Neuronal stem cell (in vitro differentiated cells): ENCODE data around the gene MRPL23.

ENCODE experiments used
- DNase-seq: peaks from one replicate; pipeline ENCODE4 v3.0.0-alpha.2; 2013; ENCODE audit warnings: low spot score
- H2AFZ ChIP-seq: one replicate; pipeline ENCODE4 v1.6.1; 2013; ENCODE audit warnings: mild to moderate bottlenecking, low read length, inconsistent platforms
- H2AK5ac ChIP-seq: 2 replicates; pipeline ENCODE4 v1.6.1; 2013; ENCODE audit warnings: low read depth, mild to moderate bottlenecking, inconsistent platforms, low read length, moderate library complexity, mixed read lengths
- H2BK120ac ChIP-seq: 2 replicates; pipeline ENCODE4 v1.6.1; 2013; ENCODE audit warnings: low read depth, mild to moderate bottlenecking, inconsistent platforms, low read length, moderate library complexity, mixed read lengths
- H2BK12ac ChIP-seq: one replicate; pipeline ENCODE4 v1.6.1; 2013; ENCODE audit warnings: low read length, inconsistent platforms
- H2BK15ac ChIP-seq: 2 replicates; pipeline ENCODE4 v1.6.1; 2013; ENCODE audit warnings: mild to moderate bottlenecking, low read length, inconsistent platforms, mixed read lengths
- H2BK5ac ChIP-seq: one replicate; pipeline ENCODE4 v1.6.1; 2013; ENCODE audit warnings: inconsistent platforms, mild to moderate bottlenecking, low read length, moderate library complexity
- H3K14ac ChIP-seq: one replicate; pipeline ENCODE4 v1.6.1; 2013; ENCODE audit warnings: low read length, inconsistent platforms
- H3K18ac ChIP-seq: 2 replicates; pipeline ENCODE4 v1.6.1; 2013; ENCODE audit warnings: low read length, inconsistent platforms
- H3K23ac ChIP-seq: 2 replicates; pipeline ENCODE4 v1.6.1; 2013; ENCODE audit warnings: low read depth, mild to moderate bottlenecking, mixed read lengths, low read length, inconsistent platforms; ENCODE audit not compliant: poor library complexity
- H3K27ac ChIP-seq: replicated peaks from 3 replicates; pipeline ENCODE4 v1.5.1; 2013; ENCODE audit warnings: low read length, inconsistent platforms
- H3K27me3 ChIP-seq, 3 experiments: 2 replicates each; pipeline ENCODE4 v1.6.1; 2013; ENCODE audit warnings: low read length in 3 of 3, mild to moderate bottlenecking in 2 of 3, inconsistent platforms in 1 of 3, low read depth in 1 of 3, mixed read lengths in 1 of 3, moderate library complexity in 1 of 3; ENCODE audit not compliant: control insufficient read depth in 3 of 3, insufficient read depth in 3 of 3
- H3K36me3 ChIP-seq, 2 donors: replicated peaks in 1 of 2; 2 replicates each; pipeline ENCODE4 v1.6.1; 2013; ENCODE audit warnings: low read length in 2 of 2; ENCODE audit not compliant: control insufficient read depth in 2 of 2, insufficient read depth in 2 of 2
- H3K4ac ChIP-seq: 2 replicates; pipeline ENCODE4 v1.6.1; 2013; ENCODE audit warnings: inconsistent platforms, mild to moderate bottlenecking, low read length, moderate library complexity
- H3K4me1 ChIP-seq, 2 donors: 1 replicate in 1 of 2; 2 replicates in 1 of 2; pipeline ENCODE4 v1.6.1; 2013; ENCODE audit warnings: low read length in 2 of 2, low read depth in 1 of 2; ENCODE audit not compliant: control insufficient read depth in 2 of 2, insufficient read depth in 1 of 2
- H3K4me2 ChIP-seq: one replicate; pipeline ENCODE4 v1.6.1; 2013; ENCODE audit warnings: mild to moderate bottlenecking, low read length, inconsistent platforms; ENCODE audit not compliant: insufficient read depth, poor library complexity, severe bottlenecking
- H3K4me3 ChIP-seq, 2 donors: 2 replicates each; pipeline ENCODE4 v1.5.1; 2013; ENCODE audit warnings: low read length in 2 of 2, mild to moderate bottlenecking in 2 of 2, inconsistent platforms in 1 of 2, moderate library complexity in 1 of 2
- H3K79me1 ChIP-seq: one replicate; pipeline ENCODE4 v1.6.1; 2013; ENCODE audit warnings: low read depth, mild to moderate bottlenecking, inconsistent platforms, low read length, moderate library complexity
- H3K9ac ChIP-seq: one replicate; pipeline ENCODE4 v1.6.1; 2013; ENCODE audit warnings: mild to moderate bottlenecking, low read depth, low read length, inconsistent platforms; ENCODE audit not compliant: poor library complexity
- H3K9me3 ChIP-seq, 2 donors: replicated peaks in 1 of 2; 2 replicates each; pipeline versions ENCODE3 to v1.6.1; 2013; ENCODE audit warnings: low read length in 2 of 2, mild to moderate bottlenecking in 2 of 2, inconsistent platforms in 1 of 2, low read depth in 1 of 2, mixed read lengths in 1 of 2, moderate library complexity in 1 of 2; ENCODE audit not compliant: control insufficient read depth in 2 of 2, insufficient read depth in 1 of 2
- H4K8ac ChIP-seq: one replicate; pipeline ENCODE4 v1.6.1; 2013; ENCODE audit warnings: low read depth, mild to moderate bottlenecking, inconsistent platforms, low read length, moderate library complexity
- H4K91ac ChIP-seq: one replicate; pipeline ENCODE4 v1.6.1; 2013; ENCODE audit warnings: low read length, low read depth, mild to moderate bottlenecking, inconsistent platforms; ENCODE audit not compliant: poor library complexity
- WGBS, 2 donors: extraction: QIAGEN DNeasy Blood & Tissue Kit; methylation state at CpG; one replicate each; pipeline ENCODE4 v1.1.7; 2013; ENCODE audit warnings: missing lambda C conversion rate in 2 of 2, mixed read lengths in 1 of 2; ENCODE audit not compliant: insufficient read length in 2 of 2, insufficient replicate concordance in 1 of 2; ENCODE audit errors: extremely low coverage in 2 of 2; 5-methylcytosine and 5-hydroxymethylcytosine counted together

Gene MRPL23

GRCh38 chr11:1953489-1954266, 6.5 kb downstream of the MRPL23 start:
- no peak overlapping the region for H2BK15ac ChIP-seq
- no peak overlapping the region for H2AFZ ChIP-seq
- H3K18ac ChIP-seq = no peak overlapping the region
- no peak overlapping the region for H3K23ac ChIP-seq
- no peak overlapping the region for H3K4me2 ChIP-seq
- H3K9ac ChIP-seq = no peak overlapping the region
- no peak overlapping the region for H2BK12ac ChIP-seq
- no peak overlapping the region for H4K91ac ChIP-seq
- no peak overlapping the region for H4K8ac ChIP-seq
- H2BK5ac ChIP-seq = no peak overlapping the region
- DNase-seq = no peak
- H2BK120ac ChIP-seq = no peak overlapping the region
- H3K14ac ChIP-seq = no peak overlapping the region
- H3K79me1 ChIP-seq = no peaks in the 10 kb centered on the region
- no peak overlapping the region for H2AK5ac ChIP-seq
- H3K27me3 ChIP-seq = no peaks in the 10 kb centered on the region
- H3K36me3 ChIP-seq = no peaks in the 10 kb centered on the region
- H3K27ac ChIP-seq = no peak overlapping the region
- H3K4me3 ChIP-seq = no peak overlapping the region
- no peaks in the 10 kb centered on the region for H3K4me1 ChIP-seq
- no peaks in the 10 kb centered on the region for H3K9me3 ChIP-seq
- H3K4ac ChIP-seq = no peak overlapping the region
- WGBS, 2 donors = no CpG with 5 or more reads among the region's 23 CpGs

DNA sequence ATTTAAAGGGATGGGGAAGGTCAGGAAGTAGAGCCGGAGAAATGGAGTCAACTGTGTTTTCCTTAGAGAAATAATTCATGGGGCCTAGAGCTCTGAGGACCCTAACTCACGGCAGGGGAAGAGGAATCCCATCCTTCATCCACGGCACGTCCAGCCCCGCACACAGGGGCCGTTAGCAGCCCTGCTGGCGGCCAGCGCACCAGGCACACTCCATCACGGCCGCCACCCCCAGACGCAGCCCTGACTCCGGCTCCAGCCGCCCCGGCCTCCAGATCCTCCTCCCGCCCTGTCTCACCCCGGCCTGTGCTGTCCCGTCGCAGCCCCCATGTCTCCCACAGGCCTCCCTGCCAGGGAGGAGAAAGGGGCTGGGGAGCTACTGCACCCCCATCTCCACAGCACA, 11.2 kb downstream of the MRPL23 start:
- no peak overlapping the region for H2BK15ac ChIP-seq
- no peak overlapping the region for H3K4ac ChIP-seq
- no peaks in the 10 kb centered on the region for H3K9me3 ChIP-seq
- no peak overlapping the region for H3K9ac ChIP-seq
- no peak overlapping the region for H3K4me2 ChIP-seq
- no peak overlapping the region for H4K8ac ChIP-seq
- no peaks in the 10 kb centered on the region for H3K36me3 ChIP-seq
- H3K79me1 ChIP-seq = no peaks in the 10 kb centered on the region
- no peak overlapping the region for H4K91ac ChIP-seq
- no peak overlapping the region for H2BK120ac ChIP-seq
- no peak overlapping the region for H3K18ac ChIP-seq
- H3K4me3 ChIP-seq = no peak overlapping the region
- H3K27ac ChIP-seq = no peak overlapping the region
- H3K4me1 ChIP-seq = no peaks in the 10 kb centered on the region
- H2AFZ ChIP-seq = no peak overlapping the region
- no CpG with 5 or more reads among the region's 18 CpGs for WGBS, 2 donors
- no peaks in the 10 kb centered on the region for H3K27me3 ChIP-seq
- no peak overlapping the region for H3K23ac ChIP-seq
- H2AK5ac ChIP-seq = no peak overlapping the region
- H3K14ac ChIP-seq = no peak overlapping the region
- no peak for DNase-seq
- no peak overlapping the region for H2BK5ac ChIP-seq
- H2BK12ac ChIP-seq = no peak overlapping the region

DNA sequence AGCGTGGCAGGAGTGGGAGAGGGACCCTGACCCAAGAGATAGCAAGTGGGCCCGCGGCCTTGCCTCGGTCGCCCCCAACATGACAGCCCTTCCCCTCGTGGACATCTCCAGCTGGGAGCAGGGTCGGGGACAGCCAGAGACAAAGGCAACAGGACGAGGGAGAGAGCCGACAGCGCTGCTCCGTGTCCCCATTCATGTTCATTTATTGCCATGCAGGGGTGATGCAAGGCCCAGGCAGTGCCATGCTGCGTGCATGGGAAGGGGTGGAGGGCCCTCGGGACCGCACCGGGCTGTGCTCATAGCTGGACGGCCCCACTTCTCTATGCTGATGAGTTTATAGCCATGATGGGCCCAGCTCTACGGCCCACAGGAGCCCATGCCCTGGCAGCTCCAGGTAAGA, 12.7 kb downstream of the MRPL23 start:
- no peak overlapping the region for H3K4me2 ChIP-seq
- H3K4me1 ChIP-seq = no peaks in the 10 kb centered on the region
- H3K4me3 ChIP-seq = no peak overlapping the region
- H3K27ac ChIP-seq = no peak overlapping the region
- H4K91ac ChIP-seq = no peak overlapping the region
- H2BK5ac ChIP-seq = no peak overlapping the region
- H2AFZ ChIP-seq = no peak overlapping the region
- H3K14ac ChIP-seq = no peak overlapping the region
- H2BK120ac ChIP-seq = no peak overlapping the region
- H3K4ac ChIP-seq = no peak overlapping the region
- H2BK12ac ChIP-seq = no peak overlapping the region
- no peak overlapping the region for H3K18ac ChIP-seq
- H3K79me1 ChIP-seq = no peaks in the 10 kb centered on the region
- no CpG with 5 or more reads among the region's 17 CpGs for WGBS, 2 donors
- no peaks in the 10 kb centered on the region for H3K36me3 ChIP-seq
- no peak overlapping the region for H3K23ac ChIP-seq
- no peak overlapping the region for H2AK5ac ChIP-seq
- no peak overlapping the region for H2BK15ac ChIP-seq
- H3K27me3 ChIP-seq = no peaks in the 10 kb centered on the region
- H3K9ac ChIP-seq = no peak overlapping the region
- H3K9me3 ChIP-seq = no peaks in the 10 kb centered on the region
- no peak for DNase-seq
- no peak overlapping the region for H4K8ac ChIP-seq

GRCh38 chr11:1963864-1964263, 16.7 kb downstream of the MRPL23 start:
- Histone ChIP-seq H3K27me3 (no peaks in the 10 kb centered on the region), H3K36me3 (no peaks in the 10 kb centered on the region), H3K27ac (no peak overlapping the region), H3K9me3 (no peaks in the 10 kb centered on the region), H3K4ac (no peak overlapping the region), H3K14ac (no peak overlapping the region), H2BK12ac (no peak overlapping the region), H2BK120ac (no peak overlapping the region), H3K9ac (no peak overlapping the region), H2AFZ (no peak overlapping the region), H3K4me3 (no peak overlapping the region), H4K8ac (no peak overlapping the region), H3K4me1 (no peaks in the 10 kb centered on the region), H3K23ac (no peak overlapping the region), H2BK5ac (no peak overlapping the region), H3K79me1 (no peaks in the 10 kb centered on the region), H2AK5ac (no peak overlapping the region), H2BK15ac (no peak overlapping the region), H3K18ac (no peak overlapping the region), H4K91ac (no peak overlapping the region), H3K4me2 (no peak overlapping the region)
- no CpG with 5 or more reads among the region's 20 CpGs for WGBS, 2 donors
- DNase-seq = no peak
